SK-N-SH (cell line): ENCODE results near the gene ACSBG1. TPM values are rescaled to one million over a fixed set of nuclear protein-coding genes. Genes with fewer than 3 reads are reported as not detected.
A peak's percentile ranks its signal among the peaks of the same experiment; 100 is the strongest.

Experiments used
- CTCF ChIA-PET: fragments of 300-600, 350-600 bp; formaldehyde crosslinking; extraction: SDS; loops from one replicate; lab custom pipeline; 2021; lab: Yijun Ruan, JAX
- POLR2A ChIA-PET: fragments of 350-600 bp; sonication (Branson Sonifier 250); formaldehyde crosslinking; extraction: SDS; loops from one replicate; lab custom pipeline; 2020; ENCODE audit warnings: antibody characterized with exemption, inconsistent platforms; lab: Yijun Ruan, JAX
- DNase-seq: peaks from one replicate; pipeline ENCODE4 v3.0.0; 2012
- H2AFZ ChIP-seq: fragments of 200-600 bp; sonication (generic); 2 replicates; pipeline ENCODE4 v1.8.1; 2016; ENCODE audit warnings: antibody characterized with exemption, mild to moderate bottlenecking, low read depth
- H3F3A ChIP-seq: fragments of 200-600 bp; sonication (generic); replicated peaks from 2 replicates; pipeline ENCODE3; 2016; ENCODE audit warnings: antibody characterized with exemption, mild to moderate bottlenecking; ENCODE audit not compliant: insufficient read depth
- H3K27ac ChIP-seq, 2 experiments: fragments of 200-500 bp in 1 of 2; fragments of 200-600 bp in 1 of 2; sonication (Bioruptor generic) in 1 of 2; sonication (generic), shearing (Covaris generic) in 1 of 2; 2 replicates each; pipeline versions ENCODE4 v1.5.1 to v1.6.1; 2014 to 2016; ENCODE audit warnings: low read depth in 2 of 2, inconsistent platforms in 1 of 2, low read length in 1 of 2, mild to moderate bottlenecking in 1 of 2, mixed read lengths in 1 of 2
- H3K27me3 ChIP-seq: fragments of 200-600 bp; sonication (generic), shearing (Covaris generic); 2 replicates; pipeline ENCODE4 v1.6.1; 2016; ENCODE audit warnings: mixed run types; ENCODE audit not compliant: insufficient read depth
- H3K36me3 ChIP-seq, 2 experiments: fragments of 200-500 bp in 1 of 2; fragments of 200-600 bp in 1 of 2; sonication (Bioruptor generic) in 1 of 2; sonication (generic) in 1 of 2; replicated peaks in 1 of 2; 2 replicates each; pipeline versions ENCODE3 to v1.5.1; 2014 to 2016; ENCODE audit warnings: low read length in 1 of 2, mild to moderate bottlenecking in 1 of 2; ENCODE audit not compliant: insufficient read depth in 2 of 2, control insufficient read depth in 1 of 2
- H3K4me1 ChIP-seq, 2 experiments: fragments of 200-500 bp in 1 of 2; fragments of 200-600 bp in 1 of 2; sonication (Bioruptor generic) in 1 of 2; sonication (generic), shearing (Covaris generic) in 1 of 2; 2 replicates each; pipeline versions ENCODE4 v1.5.1 to v1.6.1; 2014 to 2016; ENCODE audit warnings: low read depth in 1 of 2, low read length in 1 of 2, mixed run types in 1 of 2; ENCODE audit not compliant: insufficient read depth in 2 of 2, control insufficient read depth in 1 of 2
- H3K4me2 ChIP-seq: fragments of 200-600 bp; sonication (generic), shearing (Covaris generic); 2 replicates; pipeline ENCODE4 v1.6.1; 2017; ENCODE audit warnings: mixed run types
- H3K4me3 ChIP-seq, 2 experiments: fragments of 200-500 bp in 1 of 2; fragments of 200-600 bp in 1 of 2; sonication (Bioruptor generic) in 1 of 2; sonication (generic), shearing (Covaris generic) in 1 of 2; 2 replicates each; pipeline versions ENCODE4 v1.5.1 to v1.8.1; 2014 to 2016; ENCODE audit warnings: low read depth in 2 of 2, inconsistent platforms in 1 of 2, low read length in 1 of 2, mild to moderate bottlenecking in 1 of 2, mixed read lengths in 1 of 2, moderate library complexity in 1 of 2
- H3K79me2 ChIP-seq: fragments of 200-600 bp; sonication (generic); 2 replicates; pipeline ENCODE4 v1.8.1; 2017; ENCODE audit warnings: mild to moderate bottlenecking; ENCODE audit not compliant: insufficient read depth
- H3K9ac ChIP-seq: fragments of 200-600 bp; sonication (generic); 2 replicates; pipeline ENCODE4 v1.6.1; 2017; ENCODE audit warnings: mixed run types
- H3K9me2 ChIP-seq: fragments of 200-600 bp; sonication (generic); 2 replicates; pipeline ENCODE4 v1.6.1; 2017; ENCODE audit warnings: mixed run types
- H3K9me3 ChIP-seq: fragments of 200-600 bp; sonication (generic); 2 replicates; pipeline ENCODE4 v1.6.1; 2017; ENCODE audit warnings: mixed run types, mild to moderate bottlenecking, moderate library complexity
- H4K20me1 ChIP-seq: fragments of 200-600 bp; sonication (generic); 2 replicates; pipeline ENCODE4 v1.6.1; 2017; ENCODE audit warnings: mild to moderate bottlenecking, mixed run types; ENCODE audit not compliant: insufficient read depth
- CHD2 ChIP-seq: fragments of 150-350 bp; IDR thresholded peaks from 2 replicates; pipeline ENCODE4 v1.6.1; 2018; ENCODE audit warnings: low read length; ENCODE audit not compliant: partially characterized antibody
- ELF1 ChIP-seq: IDR thresholded peaks from 2 replicates; pipeline ENCODE4 v1.4.0; 2012
- EZH2phosphoT487 ChIP-seq: fragments of 200-600 bp; sonication (generic); IDR thresholded peaks from 2 replicates; pipeline ENCODE4 v1.6.1; 2017; ENCODE audit warnings: low read depth, mixed run types, mild to moderate bottlenecking, antibody characterized with exemption, moderate library complexity, borderline replicate concordance
- FOXJ3 ChIP-seq: sonication (generic); formaldehyde crosslinking; IDR thresholded peaks from 2 replicates; pipeline ENCODE4 v1.5.1; 2020; ENCODE audit warnings: mild to moderate bottlenecking, missing genetic modification reagents
- FOXM1 ChIP-seq: IDR thresholded peaks from 2 replicates; pipeline ENCODE4 v1.4.0; 2012; ENCODE audit warnings: low read depth, mild to moderate bottlenecking
- GABPA ChIP-seq: IDR thresholded peaks from 2 replicates; pipeline ENCODE4 v1.4.0; 2012; ENCODE audit warnings: low read depth, mild to moderate bottlenecking
- GATA2 ChIP-seq: sonication (generic); formaldehyde crosslinking; IDR thresholded peaks from 2 replicates; pipeline ENCODE4 v1.5.0; 2020; ENCODE audit warnings: mild to moderate bottlenecking, missing genetic modification reagents
- JUND ChIP-seq: IDR thresholded peaks from 2 replicates; pipeline ENCODE4 v1.4.0; 2012
- NFIC ChIP-seq: IDR thresholded peaks from 2 replicates; pipeline ENCODE4 v1.4.0; 2012; ENCODE audit warnings: borderline replicate concordance
- POLR2AphosphoS5 ChIP-seq: IDR thresholded peaks from 2 replicates; pipeline ENCODE4 v1.6.1; 2012; ENCODE audit warnings: low read depth, low read length
- RAD21 ChIP-seq: IDR thresholded peaks from 2 replicates; pipeline ENCODE4 v1.6.1; 2012; ENCODE audit warnings: mild to moderate bottlenecking, low read length
- TCF12 ChIP-seq: IDR thresholded peaks from 2 replicates; pipeline ENCODE4 v1.4.0; 2012
- WGBS: methylation state at CpG from one replicate; pipeline ENCODE4 v1.1.6; 2017; ENCODE audit warnings: low lambda C conversion rate; 5-methylcytosine and 5-hydroxymethylcytosine counted together
- polyA plus RNA-seq, 3 experiments: library from polyadenylated mRNA; depleted of rRNA; stranded (reverse); fragments of >200 nt; gene quantifications; 2 replicates each; pipeline ENCODE4 v1.2.3, GENCODE V29; 2012
- TF ChIP-seq, protein P1 (sequence below): IDR thresholded peaks from 2 replicates; pipeline ENCODE4 v1.4.0; 2012; ENCODE audit warnings: low read depth, borderline replicate concordance
- TF ChIP-seq, protein P2 (sequence below): IDR thresholded peaks from 2 replicates; pipeline ENCODE4 v1.6.1; 2012; ENCODE audit warnings: mild to moderate bottlenecking, low read depth, low read length, moderate library complexity
- TF ChIP-seq, protein P3 (sequence below): fragments of 200-600 bp; sonication (generic); IDR thresholded peaks from 2 replicates; pipeline ENCODE4 v1.6.1; 2017; ENCODE audit warnings: antibody characterized with exemption, mild to moderate bottlenecking, moderate library complexity
- TF ChIP-seq, protein P4 (sequence below): IDR thresholded peaks from 2 replicates; pipeline ENCODE4; 2012
- TF ChIP-seq, protein P5 (sequence below): fragments of 150-350 bp; IDR thresholded peaks from 2 replicates; pipeline ENCODE4 v1.6.1; 2017; ENCODE audit warnings: antibody characterized with exemption, low read length, low read depth, borderline replicate concordance
- TF ChIP-seq, protein P6 (sequence below): IDR thresholded peaks from 2 replicates; pipeline ENCODE4 v1.4.0; 2012; ENCODE audit warnings: low read depth, borderline replicate concordance

Gene ACSBG1
- polyA plus RNA-seq, 1 of the 3 experiments (the other 2 are of a cell fraction) = under 0.01 TPM

DNA sequence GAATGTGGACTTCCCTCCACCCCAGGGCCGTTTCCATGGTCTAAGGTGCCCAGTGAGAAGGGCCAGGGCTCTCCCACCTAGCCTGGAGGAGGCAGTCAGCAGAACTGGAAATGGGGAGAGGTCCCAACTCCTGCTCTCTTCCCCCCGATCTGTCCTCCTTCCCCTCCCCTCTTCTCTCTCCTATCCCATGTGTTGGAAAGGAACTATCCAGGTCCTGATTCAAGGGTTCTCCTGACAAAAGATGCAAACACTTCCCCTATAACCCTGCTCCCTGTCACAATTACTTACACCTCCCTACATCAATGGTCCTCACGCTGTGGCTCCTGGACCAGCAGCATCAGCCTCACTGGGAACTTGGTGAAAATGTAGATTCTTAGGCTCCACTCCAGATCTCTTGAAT, 109.1 kb downstream of the ACSBG1 start:
- Histone ChIP-seq H3K36me3 (no peaks in the 10 kb centered on the region), H3K9ac (no peak overlapping the region), H3K27me3 (no peaks in the 10 kb centered on the region), H2AFZ (no peak overlapping the region), H3K9me2 (no peaks in the 10 kb centered on the region), H3K9me3 (no peaks in the 10 kb centered on the region), H3K4me2 (no peak overlapping the region), H3F3A (no peaks in the 10 kb centered on the region), H3K4me3 (no peak overlapping the region), H3K4me1 (no peaks in the 10 kb centered on the region; a peak in 1 of 4 replicates), H3K27ac (no peak overlapping the region), H4K20me1 (no peaks in the 10 kb centered on the region), H3K79me2 (no peaks in the 10 kb centered on the region)
- DNase-seq = no peak
- TF ChIP-seq, protein P1, sequence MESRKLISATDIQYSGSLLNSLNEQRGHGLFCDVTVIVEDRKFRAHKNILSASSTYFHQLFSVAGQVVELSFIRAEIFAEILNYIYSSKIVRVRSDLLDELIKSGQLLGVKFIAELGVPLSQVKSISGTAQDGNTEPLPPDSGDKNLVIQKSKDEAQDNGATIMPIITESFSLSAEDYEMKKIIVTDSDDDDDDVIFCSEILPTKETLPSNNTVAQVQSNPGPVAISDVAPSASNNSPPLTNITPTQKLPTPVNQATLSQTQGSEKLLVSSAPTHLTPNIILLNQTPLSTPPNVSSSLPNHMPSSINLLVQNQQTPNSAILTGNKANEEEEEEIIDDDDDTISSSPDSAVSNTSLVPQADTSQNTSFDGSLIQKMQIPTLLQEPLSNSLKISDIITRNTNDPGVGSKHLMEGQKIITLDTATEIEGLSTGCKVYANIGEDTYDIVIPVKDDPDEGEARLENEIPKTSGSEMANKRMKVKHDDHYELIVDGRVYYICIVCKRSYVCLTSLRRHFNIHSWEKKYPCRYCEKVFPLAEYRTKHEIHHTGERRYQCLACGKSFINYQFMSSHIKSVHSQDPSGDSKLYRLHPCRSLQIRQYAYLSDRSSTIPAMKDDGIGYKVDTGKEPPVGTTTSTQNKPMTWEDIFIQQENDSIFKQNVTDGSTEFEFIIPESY = no peak
- TF ChIP-seq, protein P2, sequence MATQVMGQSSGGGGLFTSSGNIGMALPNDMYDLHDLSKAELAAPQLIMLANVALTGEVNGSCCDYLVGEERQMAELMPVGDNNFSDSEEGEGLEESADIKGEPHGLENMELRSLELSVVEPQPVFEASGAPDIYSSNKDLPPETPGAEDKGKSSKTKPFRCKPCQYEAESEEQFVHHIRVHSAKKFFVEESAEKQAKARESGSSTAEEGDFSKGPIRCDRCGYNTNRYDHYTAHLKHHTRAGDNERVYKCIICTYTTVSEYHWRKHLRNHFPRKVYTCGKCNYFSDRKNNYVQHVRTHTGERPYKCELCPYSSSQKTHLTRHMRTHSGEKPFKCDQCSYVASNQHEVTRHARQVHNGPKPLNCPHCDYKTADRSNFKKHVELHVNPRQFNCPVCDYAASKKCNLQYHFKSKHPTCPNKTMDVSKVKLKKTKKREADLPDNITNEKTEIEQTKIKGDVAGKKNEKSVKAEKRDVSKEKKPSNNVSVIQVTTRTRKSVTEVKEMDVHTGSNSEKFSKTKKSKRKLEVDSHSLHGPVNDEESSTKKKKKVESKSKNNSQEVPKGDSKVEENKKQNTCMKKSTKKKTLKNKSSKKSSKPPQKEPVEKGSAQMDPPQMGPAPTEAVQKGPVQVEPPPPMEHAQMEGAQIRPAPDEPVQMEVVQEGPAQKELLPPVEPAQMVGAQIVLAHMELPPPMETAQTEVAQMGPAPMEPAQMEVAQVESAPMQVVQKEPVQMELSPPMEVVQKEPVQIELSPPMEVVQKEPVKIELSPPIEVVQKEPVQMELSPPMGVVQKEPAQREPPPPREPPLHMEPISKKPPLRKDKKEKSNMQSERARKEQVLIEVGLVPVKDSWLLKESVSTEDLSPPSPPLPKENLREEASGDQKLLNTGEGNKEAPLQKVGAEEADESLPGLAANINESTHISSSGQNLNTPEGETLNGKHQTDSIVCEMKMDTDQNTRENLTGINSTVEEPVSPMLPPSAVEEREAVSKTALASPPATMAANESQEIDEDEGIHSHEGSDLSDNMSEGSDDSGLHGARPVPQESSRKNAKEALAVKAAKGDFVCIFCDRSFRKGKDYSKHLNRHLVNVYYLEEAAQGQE = peak; percentile 64; the same call in 1 of the 2 replicates
- POLR2A ChIA-PET = no interaction called here
- CTCF ChIA-PET = interaction anchor here (1.2 to 8.4 kb wide), 4 partner anchors 70 to 158 kb away, joined by 3 to 72 read pairs (median 8); no protein-coding TSS in a partner anchor
- WGBS = 69% methylated on average over 3 of the region's 3 CpGs

DNA sequence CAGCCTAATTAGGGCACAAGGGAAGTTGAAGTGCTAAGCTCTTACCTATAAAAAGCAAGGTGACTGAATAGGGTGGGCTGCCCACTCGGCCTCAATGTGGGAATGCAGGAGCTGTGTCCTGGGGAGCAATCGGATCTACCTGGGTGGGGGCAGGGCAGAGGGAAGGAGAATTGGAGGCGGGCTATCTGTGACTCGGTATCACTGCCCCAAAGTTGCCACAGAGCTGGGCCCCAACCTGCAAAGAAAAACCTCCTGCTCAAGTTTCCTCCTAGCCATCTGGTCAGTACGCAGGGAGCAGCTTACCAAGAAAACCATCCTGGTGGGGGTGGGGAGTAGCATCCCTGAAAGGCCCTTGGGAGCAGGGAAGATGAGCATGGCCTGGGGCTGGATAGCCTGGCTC, 113.8 kb downstream of the ACSBG1 start:
- Histone ChIP-seq H3K4me1 (no peaks in the 10 kb centered on the region), H3K9ac (no peak overlapping the region), H3K27ac (no peak overlapping the region), H3K9me2 (no peaks in the 10 kb centered on the region), H2AFZ (no peak overlapping the region), H3K36me3 (no peaks in the 10 kb centered on the region), H3K27me3 (no peaks in the 10 kb centered on the region), H3K79me2 (no peaks in the 10 kb centered on the region), H3K4me2 (no peak overlapping the region), H3F3A (peaks cover 3% of the 10 kb centered on the region), H4K20me1 (no peaks in the 10 kb centered on the region), H3K9me3 (no peaks in the 10 kb centered on the region), H3K4me3 (no peak overlapping the region)
- DNase-seq = no peak
- ChIA-PET CTCF (interaction anchor here (0.6 to 3.7 kb wide), 3 partner anchors 11 to 133 kb away, joined by 3 to 21 read pairs (median 5); partner anchors contain the start of gene CIB2), POLR2A (no interaction called here)
- WGBS = 89% methylated on average over 5 of the region's 5 CpGs
- TF ChIP-seq ELF1 (no peak), FOXJ3 (CRISPR knock-in tag) (no peak), RAD21 (no peak), GATA2 (no peak), POLR2AphosphoS5 (no peak), GABPA (no peak), TCF12 (no peak), FOXM1 (no peak), NFIC (no peak), JUND (no peak), CHD2 (no peak), EZH2phosphoT487 (no peak)
- TF ChIP-seq, protein P3, sequence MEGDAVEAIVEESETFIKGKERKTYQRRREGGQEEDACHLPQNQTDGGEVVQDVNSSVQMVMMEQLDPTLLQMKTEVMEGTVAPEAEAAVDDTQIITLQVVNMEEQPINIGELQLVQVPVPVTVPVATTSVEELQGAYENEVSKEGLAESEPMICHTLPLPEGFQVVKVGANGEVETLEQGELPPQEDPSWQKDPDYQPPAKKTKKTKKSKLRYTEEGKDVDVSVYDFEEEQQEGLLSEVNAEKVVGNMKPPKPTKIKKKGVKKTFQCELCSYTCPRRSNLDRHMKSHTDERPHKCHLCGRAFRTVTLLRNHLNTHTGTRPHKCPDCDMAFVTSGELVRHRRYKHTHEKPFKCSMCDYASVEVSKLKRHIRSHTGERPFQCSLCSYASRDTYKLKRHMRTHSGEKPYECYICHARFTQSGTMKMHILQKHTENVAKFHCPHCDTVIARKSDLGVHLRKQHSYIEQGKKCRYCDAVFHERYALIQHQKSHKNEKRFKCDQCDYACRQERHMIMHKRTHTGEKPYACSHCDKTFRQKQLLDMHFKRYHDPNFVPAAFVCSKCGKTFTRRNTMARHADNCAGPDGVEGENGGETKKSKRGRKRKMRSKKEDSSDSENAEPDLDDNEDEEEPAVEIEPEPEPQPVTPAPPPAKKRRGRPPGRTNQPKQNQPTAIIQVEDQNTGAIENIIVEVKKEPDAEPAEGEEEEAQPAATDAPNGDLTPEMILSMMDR = no peak
- TF ChIP-seq, protein P4, sequence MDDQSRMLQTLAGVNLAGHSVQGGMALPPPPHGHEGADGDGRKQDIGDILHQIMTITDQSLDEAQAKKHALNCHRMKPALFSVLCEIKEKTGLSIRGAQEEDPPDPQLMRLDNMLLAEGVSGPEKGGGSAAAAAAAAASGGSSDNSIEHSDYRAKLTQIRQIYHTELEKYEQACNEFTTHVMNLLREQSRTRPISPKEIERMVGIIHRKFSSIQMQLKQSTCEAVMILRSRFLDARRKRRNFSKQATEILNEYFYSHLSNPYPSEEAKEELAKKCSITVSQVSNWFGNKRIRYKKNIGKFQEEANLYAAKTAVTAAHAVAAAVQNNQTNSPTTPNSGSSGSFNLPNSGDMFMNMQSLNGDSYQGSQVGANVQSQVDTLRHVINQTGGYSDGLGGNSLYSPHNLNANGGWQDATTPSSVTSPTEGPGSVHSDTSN = no peak
- TF ChIP-seq, protein P5, sequence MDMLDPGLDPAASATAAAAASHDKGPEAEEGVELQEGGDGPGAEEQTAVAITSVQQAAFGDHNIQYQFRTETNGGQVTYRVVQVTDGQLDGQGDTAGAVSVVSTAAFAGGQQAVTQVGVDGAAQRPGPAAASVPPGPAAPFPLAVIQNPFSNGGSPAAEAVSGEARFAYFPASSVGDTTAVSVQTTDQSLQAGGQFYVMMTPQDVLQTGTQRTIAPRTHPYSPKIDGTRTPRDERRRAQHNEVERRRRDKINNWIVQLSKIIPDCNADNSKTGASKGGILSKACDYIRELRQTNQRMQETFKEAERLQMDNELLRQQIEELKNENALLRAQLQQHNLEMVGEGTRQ = no peak
- TF ChIP-seq, protein P6, sequence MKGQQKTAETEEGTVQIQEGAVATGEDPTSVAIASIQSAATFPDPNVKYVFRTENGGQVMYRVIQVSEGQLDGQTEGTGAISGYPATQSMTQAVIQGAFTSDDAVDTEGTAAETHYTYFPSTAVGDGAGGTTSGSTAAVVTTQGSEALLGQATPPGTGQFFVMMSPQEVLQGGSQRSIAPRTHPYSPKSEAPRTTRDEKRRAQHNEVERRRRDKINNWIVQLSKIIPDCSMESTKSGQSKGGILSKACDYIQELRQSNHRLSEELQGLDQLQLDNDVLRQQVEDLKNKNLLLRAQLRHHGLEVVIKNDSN = no peak
